Posterior vena cava (tissue), 2 donors: ENCODE measurements around the gene ILF3. TPM values are rescaled to one million over a fixed set of nuclear protein-coding genes. Genes with fewer than 3 reads are reported as not detected.

Experiments used
- DNase-seq: peaks from one replicate; pipeline ENCODE4 v3.0.0-alpha.2; 2020; ENCODE audit warnings: low spot score
- intact Hi-C, 2 donors: fragments of 100-400 bp; cut with DNase I; formaldehyde crosslinking; loops; one replicate each; pipeline versions ENCODE4 v1.14.1 to v1.14.2; 2022 to 2023
- long read RNA-seq, 2 donors: library from polyadenylated mRNA; unstranded; transcript quantifications; one replicate each; pipeline ENCODE4 v2.0.0, GENCODE V29; 2020 to 2021
- total RNA-seq, 2 donors: library from RNA; stranded (reverse); fragmentation: NEBNext Ultra II Directional; extraction: Animal tissue kit (Norgen Biotek cat#: 25700); gene quantifications; one replicate each; pipeline ENCODE4 v1.2.1, GENCODE V29; 2021
- donor health status: DM: yes; HTN: yes; CAD: no.
- donor health status: DM: yes; HTN: yes; CAD: no.

The ILF3 gene
- 100 to 1,000 TPM; 139 to 154 TPM for total RNA-seq
- long read RNA-seq, donor 1, partial matches to known transcripts = 14 of 44 reads
- long read RNA-seq, donor 1, other reads (novel, unspliced or antisense) = 26 of 44 reads
- long read RNA-seq, donor 2, partial matches to known transcripts = 186 of 237 reads
- long read RNA-seq, donor 2, other reads (novel, unspliced or antisense) = 43 of 237 reads

GRCh38 chr19:10653732-10654609 is at the start of gene ILF3:
TSS of gene ILF3 (plus strand) at chr19:10654346. CDS start at chr19:10670606, 16,260 bp downstream.
- DNase-seq = peak; percentile 100
- intact Hi-C loops = no loop called here

GRCh38 chr19:10604460-10604980 is 49.6 kb upstream of the ILF3 start:
- no peak for DNase-seq
- intact Hi-C loops = no loop called here

GRCh38 chr19:10611907-10612306 is 42.2 kb upstream of the ILF3 start:
- intact Hi-C loops = no loop called here

GRCh38 chr19:10612499-10613119 is 41.5 kb upstream of the ILF3 start:
- intact Hi-C loops = no loop called here
- peak; percentile 87 for DNase-seq

More at GRCh38 chr19:10611907-10612306, 42.2 kb upstream of the ILF3 start:
- DNase-seq = no peak

GRCh38 chr19:10615429-10616023 is 38.6 kb upstream of the ILF3 start:
- no peak for DNase-seq
- intact Hi-C loops = no loop called here

GRCh38 chr19:10617409-10618121 is 36.6 kb upstream of the ILF3 start:
- no peak for DNase-seq
- intact Hi-C loops = no loop called here

- intact Hi-C loops = no loop called here
- no peak for DNase-seq
Observed at GRCh38 chr19:10618846-10619245, 35.3 kb upstream of the ILF3 start.

GRCh38 chr19:10620786-10621185 is 33.4 kb upstream of the ILF3 start:
- intact Hi-C loops = no loop called here
- DNase-seq = no peak

- DNase-seq = no peak
- intact Hi-C loops = no loop called here
Observed at GRCh38 chr19:10621966-10622365, 32.2 kb upstream of the ILF3 start.

- intact Hi-C loops = no loop called here
- no peak for DNase-seq
Observed at GRCh38 chr19:10624585-10624984, 29.6 kb upstream of the ILF3 start.

- intact Hi-C loops = no loop called here
- peak; percentile 92 for DNase-seq
Observed at GRCh38 chr19:10625003-10625761, 29.0 kb upstream of the ILF3 start, which contains the start of gene SLC44A2. TSS of gene SLC44A2 (plus strand) at chr19:10625553. CDS start at chr19:10625634, 81 bp downstream.

- no peak for DNase-seq
- intact Hi-C loops = no loop called here
Observed at GRCh38 chr19:10625762-10626138, 28.4 kb upstream of the ILF3 start.

GRCh38 chr19:10631874-10632273 is 22.3 kb upstream of the ILF3 start:
- DNase-seq = no peak
- intact Hi-C loops = no loop called here

- intact Hi-C loops = no loop called here
- no peak for DNase-seq
Observed at GRCh38 chr19:10634430-10634829, 19.7 kb upstream of the ILF3 start.

- DNase-seq = no peak
- intact Hi-C loops = no loop called here
Observed at GRCh38 chr19:10634963-10635362, 19.2 kb upstream of the ILF3 start.

GRCh38 chr19:10636304-10636972 is 17.7 kb upstream of the ILF3 start:
- no peak for DNase-seq
- intact Hi-C loops = no loop called here

GRCh38 chr19:10637894-10638293 is 16.3 kb upstream of the ILF3 start:
- intact Hi-C loops = no loop called here
- DNase-seq = no peak

GRCh38 chr19:10639836-10640235 is 14.3 kb upstream of the ILF3 start:
- DNase-seq = no peak
- intact Hi-C loops = no loop called here
